Upper lobe of left lung (tissue), 4 donors: ENCODE measurements around the gene C4orf50.

ENCODE experiments used
- EP300 ChIP-seq, 4 donors: sonication (generic); formaldehyde crosslinking; IDR thresholded peaks; one replicate each; pipeline ENCODE4 v1.5.1; 2017; ENCODE audit warnings: antibody characterized with exemption in 4 of 4, control low read depth in 2 of 4
- POLR2A ChIP-seq, 4 donors: fragments of 450-650 bp; IDR thresholded peaks; one replicate each; pipeline ENCODE4 v1.5.1; 2016 to 2017; ENCODE audit warnings: antibody characterized with exemption in 4 of 4, mild to moderate bottlenecking in 2 of 4

DNA sequence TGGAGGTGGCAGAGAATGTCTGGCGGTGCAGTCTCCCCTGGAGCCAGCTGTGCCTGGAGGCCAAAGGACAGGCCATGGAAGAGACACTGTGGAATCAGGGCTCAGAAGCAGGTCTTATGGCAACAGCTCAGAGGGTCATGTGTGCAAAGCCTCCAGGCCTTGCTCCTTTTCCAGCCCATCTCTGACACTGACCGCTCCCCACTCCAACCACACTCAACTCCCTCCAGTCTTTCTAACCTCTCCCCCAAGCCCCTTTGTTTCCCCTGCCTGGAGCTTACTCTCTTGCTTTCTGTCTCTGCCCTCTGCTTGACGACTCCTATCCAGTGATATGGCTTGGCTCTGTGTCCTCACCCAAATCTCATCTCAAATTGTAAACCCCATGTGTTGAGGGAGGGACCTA, 91.1 kb downstream of the C4orf50 start:
- no peak for TF ChIP-seq POLR2A (IDR thresholded peaks at IDR 0.05)
- TF ChIP-seq EP300 (IDR thresholded peaks at IDR 0.05): no peak
